ENCODE data around the gene S100A2. TPM values are rescaled to one million over a fixed set of nuclear protein-coding genes. Genes with fewer than 3 reads are reported as not detected.
A peak's percentile ranks its signal among the peaks of the same experiment; 100 is the strongest.

The S100A2 gene
- total RNA-seq, 4 donors from 2014 or later = 14.7 TPM; not detected in 3

- H3K4me3 ChIP-seq = peak overlapping the region in 1 of 4 donors; percentile 48
- TF ChIP-seq CTCF (IDR thresholded peaks at IDR 0.05 in 4 of 5, conservative IDR thresholded peaks at IDR 0.05 in 1 of 5) (no peak), POLR2A (IDR thresholded peaks at IDR 0.05) (no peak)
- intact Hi-C loops (cut with DNase I; ENCODE audit: low total_unique reads) = no loop called here
- no peaks in the 10 kb centered on the region for H3K27me3 ChIP-seq
- peaks cover 19 to 45% of the 10 kb centered on the region in 2 donors for H3K4me1 ChIP-seq
- H3K36me3 ChIP-seq = no peaks in the 10 kb centered on the region
- in situ Hi-C loops (cut with MboI; ENCODE audit: low sequenced_read_pairs in 4 of 4) = loop anchor here in 1 of 4 donors (25.0 kb wide), 1 partner anchor 444 kb away; the partner anchor contains the start of genes JTB, RAB13 and RPS27
- H3K27ac ChIP-seq = peak overlapping the region in 2 of 4 donors; percentile 33 to 81
- DNase-seq (no peak), ATAC-seq (no peak)
- H3K9me3 ChIP-seq = no peaks in the 10 kb centered on the region
Measured at GRCh38 chr1:153542956-153543711, 22.5 kb downstream of the S100A2 start.

- Histone ChIP-seq H3K4me3 (no peak overlapping the region), H3K9me3 (no peaks in the 10 kb centered on the region), H3K27me3 (no peaks in the 10 kb centered on the region), H3K4me1 (peaks cover 19 to 35% of the 10 kb centered on the region in 2 donors), H3K27ac (peak overlapping the region in 3 of 4 donors; percentile 33 to 52 (median 45)), H3K36me3 (no peaks in the 10 kb centered on the region)
- intact Hi-C loops (cut with DNase I; ENCODE audit: low total_unique reads) (no loop called here), in situ Hi-C loops (cut with MboI; ENCODE audit: low sequenced_read_pairs in 4 of 4) (loop anchor here in 1 of 4 donors (25.0 kb wide), 1 partner anchor 445 kb away; the partner anchor contains the start of genes JTB, RAB13 and RPS27)
- ATAC-seq = no peak
- no peak for TF ChIP-seq CTCF (IDR thresholded peaks at IDR 0.05 in 4 of 5, conservative IDR thresholded peaks at IDR 0.05 in 1 of 5)
- no peak for TF ChIP-seq POLR2A (IDR thresholded peaks at IDR 0.05)
- no peak for DNase-seq
Measured at GRCh38 chr1:153541641-153542590, 23.7 kb downstream of the S100A2 start.

- no peaks in the 10 kb centered on the region for H3K9me3 ChIP-seq
- no peaks in the 10 kb centered on the region for H3K36me3 ChIP-seq
- intact Hi-C loops (cut with DNase I; ENCODE audit: low total_unique reads) = no loop called here
- peak within 1 kb of the TSS in 3 of 4 donors; percentile 33 to 52 (median 45) for H3K27ac ChIP-seq
- in situ Hi-C loops (cut with MboI; ENCODE audit: low sequenced_read_pairs in 4 of 4) = loop anchor here in 1 of 4 donors (25.0 kb wide), 1 partner anchor 447 kb away; the partner anchor contains the start of genes JTB, RAB13 and RPS27
- H3K4me1 ChIP-seq = peaks cover 16 to 29% of the 10 kb centered on the region in 2 donors
- TF ChIP-seq CTCF (IDR thresholded peaks at IDR 0.05 in 4 of 5, conservative IDR thresholded peaks at IDR 0.05 in 1 of 5) = no peak
- no peak for TF ChIP-seq POLR2A (IDR thresholded peaks at IDR 0.05)
- no peaks in the 10 kb centered on the region for H3K27me3 ChIP-seq
- no peak for ATAC-seq
- no peak for DNase-seq
- H3K4me3 ChIP-seq = no peak within 1 kb of the TSS
Measured at GRCh38 chr1:153540394-153541361, 25.0 kb downstream of the S100A2 start, which contains the start of gene S100A5. S100A5 (minus strand) TSS chr1:153540934; CDS start chr1:153540191, 743 bp downstream.
